HepG2 (cell line): ENCODE measurements around the gene DNALI1. TPM values are rescaled to one million over a fixed set of nuclear protein-coding genes. Genes with fewer than 3 reads are reported as not detected.

Source experiments
- ASH2L ChIP-seq: fragments of 300-600, 200-600 bp; sonication (generic); IDR thresholded peaks from 2 replicates; pipeline ENCODE4 v1.7.0; 2017; ENCODE audit warnings: low read depth, mild to moderate bottlenecking, moderate library complexity, mixed read lengths, low read length; ENCODE audit not compliant: insufficient read length
- ATAD3A ChIP-seq: sonication (generic); formaldehyde crosslinking; IDR thresholded peaks from 2 replicates; pipeline ENCODE4 v1.4.0; 2020; ENCODE audit warnings: missing genetic modification reagents
- FOSL1 ChIP-seq: sonication (generic); formaldehyde crosslinking; IDR thresholded peaks from 2 replicates; pipeline ENCODE4 v1.9.0; 2021; ENCODE audit warnings: missing genetic modification reagents, borderline replicate concordance
- HNRNPUL1 ChIP-seq: fragments of 200-400 bp; formaldehyde crosslinking; IDR thresholded peaks from 2 replicates; pipeline ENCODE4 v1.6.1; 2017; ENCODE audit warnings: low read depth, mild to moderate bottlenecking, low read length, moderate library complexity
- IKZF4 ChIP-seq: sonication (generic); formaldehyde crosslinking; IDR thresholded peaks from 2 replicates; pipeline ENCODE4 v1.5.1; 2020; ENCODE audit warnings: borderline replicate concordance, mild to moderate bottlenecking, low read depth, missing genetic modification reagents; ENCODE audit errors: not compliant biosample characterization
- KDM2A ChIP-seq: sonication (generic); formaldehyde crosslinking; IDR thresholded peaks from 2 replicates; pipeline ENCODE4 v1.4.0; 2020; ENCODE audit warnings: low read depth, missing genetic modification reagents, borderline replicate concordance
- KDM4B ChIP-seq: sonication (generic); formaldehyde crosslinking; IDR thresholded peaks from 2 replicates; pipeline ENCODE4 v1.4.0; 2020; ENCODE audit warnings: missing genetic modification reagents
- KLF16 ChIP-seq, 2 experiments: sonication (generic) in 1 of 2; formaldehyde crosslinking in 1 of 2; IDR thresholded peaks; 2 replicates each; pipeline versions ENCODE4 v1.6.1 to v1.8.0; 2016 to 2023; ENCODE audit warnings: missing genetic modification reagents in 2 of 2, missing compliant biosample characterization in 1 of 2
- NR2F1 ChIP-seq, 2 experiments: fragments of 450-650 bp in 1 of 2; formaldehyde crosslinking in 1 of 2; IDR thresholded peaks; 2 replicates each; pipeline versions ENCODE4 v1.5.0 to v1.6.1; 2016 to 2020; ENCODE audit warnings: mild to moderate bottlenecking in 1 of 2, missing compliant biosample characterization in 1 of 2, missing genetic modification reagents in 1 of 2, moderate library complexity in 1 of 2
- SKI ChIP-seq: fragments of 450-650 bp; IDR thresholded peaks from one replicate; pipeline ENCODE4 v1.6.1; 2018; ENCODE audit warnings: mild to moderate bottlenecking; ENCODE audit not compliant: partially characterized antibody
- SMAD9 ChIP-seq: sonication (generic); formaldehyde crosslinking; IDR thresholded peaks from 2 replicates; pipeline ENCODE4 v1.5.1; 2020; ENCODE audit warnings: mild to moderate bottlenecking, missing genetic modification reagents
- SMARCC2 ChIP-seq: fragments of 450-650 bp; IDR thresholded peaks from 2 replicates; pipeline ENCODE4 v1.6.1; 2017; ENCODE audit warnings: antibody characterized with exemption, mild to moderate bottlenecking
- SRF ChIP-seq: IDR thresholded peaks from 2 replicates; pipeline ENCODE4 v1.6.1; 2011; ENCODE audit warnings: mild to moderate bottlenecking, low read depth, low read length, moderate library complexity
- STAG1 ChIP-seq: sonication (generic); formaldehyde crosslinking; IDR thresholded peaks from 2 replicates; pipeline ENCODE4 v1.4.0; 2020; ENCODE audit warnings: missing genetic modification reagents
- TBX3 ChIP-seq: fragments of 450-650 bp; IDR thresholded peaks from 2 replicates; pipeline ENCODE4 v1.6.1; 2017; ENCODE audit warnings: antibody characterized with exemption, mild to moderate bottlenecking, inconsistent platforms, borderline replicate concordance
- YEATS4 ChIP-seq: sonication (generic); formaldehyde crosslinking; IDR thresholded peaks from 2 replicates; pipeline ENCODE4 v1.4.0; 2020; ENCODE audit warnings: missing genetic modification reagents, borderline replicate concordance
- ZNF136 ChIP-seq: sonication (generic); formaldehyde crosslinking; IDR thresholded peaks from 2 replicates; pipeline ENCODE4 v1.8.1; 2022; ENCODE audit warnings: low read depth, mild to moderate bottlenecking, moderate library complexity, missing genetic modification reagents
- ZNF234 ChIP-seq: sonication (generic); formaldehyde crosslinking; conservative IDR thresholded peaks from 2 replicates; pipeline ENCODE4 v1.5.1; 2020; ENCODE audit warnings: mild to moderate bottlenecking, missing genetic modification reagents
- ZNF577 ChIP-seq: sonication (generic); formaldehyde crosslinking; IDR thresholded peaks from 2 replicates; pipeline ENCODE4 v1.4.0; 2020; ENCODE audit warnings: mild to moderate bottlenecking, low read depth, missing genetic modification reagents, borderline replicate concordance
- polyA plus RNA-seq, 8 experiments: library from polyadenylated mRNA; depleted of rRNA in 3 of 8; stranded (reverse) in 7 of 8; unstranded in 1 of 8; fragments of >200 nt; fragmentation: Illumina TruSeq in 4 of 8; extraction: Trizol in 4 of 8; gene quantifications; 2 replicates each; pipeline versions ENCODE4 v1.2.1 to v1.2.3, GENCODE V29; 2011 to 2016; ENCODE audit warnings: low read depth in 4 of 8, missing spikeins in 1 of 8, mixed read lengths in 1 of 8; ENCODE audit not compliant: insufficient read depth in 1 of 8
- total RNA-seq, 5 experiments: library from RNA; depleted of rRNA; stranded (reverse); fragments of >200 nt; fragmentation: Illumina TruSeq; extraction: Trizol; gene quantifications; 2 replicates each; pipeline ENCODE4 v1.2.3, GENCODE V29; 2016; ENCODE audit warnings: low read depth in 1 of 5
- TF ChIP-seq, protein P1 (sequence below): sonication (generic); formaldehyde crosslinking; IDR thresholded peaks from 2 replicates; pipeline ENCODE4 v1.8.1; 2022; ENCODE audit warnings: mild to moderate bottlenecking, missing genetic modification reagents
- TF ChIP-seq, protein P2 (sequence below): sonication (generic); formaldehyde crosslinking; conservative IDR thresholded peaks from 2 replicates; pipeline ENCODE4 v1.4.0; 2020; ENCODE audit warnings: mild to moderate bottlenecking, missing genetic modification reagents, moderate library complexity
- TF ChIP-seq, protein P3 (sequence below): IDR thresholded peaks from 2 replicates; pipeline ENCODE4 v1.6.1; 2016
- TF ChIP-seq, protein P4 (sequence below): IDR thresholded peaks from 2 replicates; pipeline ENCODE4 v1.6.1; 2016

DNALI1 gene
- total and polyA plus RNA-seq, 2 of the 13 experiments (the other 11 are each of a cell fraction or from before 2014, with no cell fraction given), result 0.42 to 0.70 TPM

DNA sequence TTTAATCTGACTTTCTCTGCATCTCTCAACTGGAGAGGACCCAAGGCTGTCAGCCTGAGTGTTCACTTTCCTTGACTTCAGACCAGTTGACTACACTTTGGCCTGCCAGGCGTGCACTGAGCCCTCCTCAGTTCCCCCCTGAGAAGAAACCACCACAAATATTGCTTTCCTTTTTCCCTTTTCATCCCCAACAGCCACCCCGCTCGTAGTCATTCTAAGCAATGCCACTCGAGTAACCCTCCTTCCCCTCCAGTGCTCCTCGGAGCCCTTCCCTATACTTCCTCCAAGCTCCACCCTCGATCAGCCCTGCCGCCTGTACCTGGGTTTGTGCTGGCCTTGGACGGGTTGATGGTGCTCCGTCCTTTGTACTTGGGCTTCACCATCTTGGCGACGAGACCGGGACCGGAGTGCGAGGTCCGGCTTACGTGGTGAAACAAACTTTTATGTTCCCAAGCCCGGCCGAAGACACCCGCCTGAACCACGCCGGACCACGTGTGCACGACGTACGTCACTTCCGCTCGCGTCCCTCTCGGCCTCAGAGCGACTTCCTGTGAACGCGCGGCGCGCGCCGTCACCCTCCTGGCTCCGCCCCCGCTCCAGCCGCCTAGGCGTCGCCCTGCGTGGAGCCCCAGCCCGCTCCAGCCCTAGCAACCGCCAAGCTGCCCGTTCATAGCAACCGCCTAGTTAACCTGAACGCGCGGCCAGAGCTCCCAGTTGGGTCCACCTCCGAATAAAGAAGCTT lies 38.9 kb downstream of the DNALI1 start, which contains the start of gene GNL2 (continued):
- no peak for TF ChIP-seq IKZF4 (CRISPR knock-in tag)
- TF ChIP-seq SRF, result no peak
- TF ChIP-seq ASH2L, result peak; percentile 83
- no peak for TF ChIP-seq FOSL1
- TF ChIP-seq NR2F1 (CRISPR knock-in tag; IDR thresholded peaks at IDR 0.05), result no peak
- peak; percentile 76; the same call in 1 of the 2 replicates for TF ChIP-seq KDM2A (CRISPR knock-in tag)
- TF ChIP-seq SMARCC2, result no peak
- TF ChIP-seq STAG1 (CRISPR knock-in tag), result no peak
- no peak for TF ChIP-seq SMAD9 (CRISPR knock-in tag)
- TF ChIP-seq HNRNPUL1, result no peak
- TF ChIP-seq KDM4B (CRISPR knock-in tag), result no peak
- TF ChIP-seq TBX3, result peak; percentile 17; the same call in 1 of the 2 replicates
- no peak for TF ChIP-seq ZNF577 (CRISPR knock-in tag)
- peak; percentile 96 for TF ChIP-seq SKI
- TF ChIP-seq, protein P1, sequence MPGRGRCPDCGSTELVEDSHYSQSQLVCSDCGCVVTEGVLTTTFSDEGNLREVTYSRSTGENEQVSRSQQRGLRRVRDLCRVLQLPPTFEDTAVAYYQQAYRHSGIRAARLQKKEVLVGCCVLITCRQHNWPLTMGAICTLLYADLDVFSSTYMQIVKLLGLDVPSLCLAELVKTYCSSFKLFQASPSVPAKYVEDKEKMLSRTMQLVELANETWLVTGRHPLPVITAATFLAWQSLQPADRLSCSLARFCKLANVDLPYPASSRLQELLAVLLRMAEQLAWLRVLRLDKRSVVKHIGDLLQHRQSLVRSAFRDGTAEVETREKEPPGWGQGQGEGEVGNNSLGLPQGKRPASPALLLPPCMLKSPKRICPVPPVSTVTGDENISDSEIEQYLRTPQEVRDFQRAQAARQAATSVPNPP (CRISPR knock-in tag), result no peak
- TF ChIP-seq, protein P2, sequence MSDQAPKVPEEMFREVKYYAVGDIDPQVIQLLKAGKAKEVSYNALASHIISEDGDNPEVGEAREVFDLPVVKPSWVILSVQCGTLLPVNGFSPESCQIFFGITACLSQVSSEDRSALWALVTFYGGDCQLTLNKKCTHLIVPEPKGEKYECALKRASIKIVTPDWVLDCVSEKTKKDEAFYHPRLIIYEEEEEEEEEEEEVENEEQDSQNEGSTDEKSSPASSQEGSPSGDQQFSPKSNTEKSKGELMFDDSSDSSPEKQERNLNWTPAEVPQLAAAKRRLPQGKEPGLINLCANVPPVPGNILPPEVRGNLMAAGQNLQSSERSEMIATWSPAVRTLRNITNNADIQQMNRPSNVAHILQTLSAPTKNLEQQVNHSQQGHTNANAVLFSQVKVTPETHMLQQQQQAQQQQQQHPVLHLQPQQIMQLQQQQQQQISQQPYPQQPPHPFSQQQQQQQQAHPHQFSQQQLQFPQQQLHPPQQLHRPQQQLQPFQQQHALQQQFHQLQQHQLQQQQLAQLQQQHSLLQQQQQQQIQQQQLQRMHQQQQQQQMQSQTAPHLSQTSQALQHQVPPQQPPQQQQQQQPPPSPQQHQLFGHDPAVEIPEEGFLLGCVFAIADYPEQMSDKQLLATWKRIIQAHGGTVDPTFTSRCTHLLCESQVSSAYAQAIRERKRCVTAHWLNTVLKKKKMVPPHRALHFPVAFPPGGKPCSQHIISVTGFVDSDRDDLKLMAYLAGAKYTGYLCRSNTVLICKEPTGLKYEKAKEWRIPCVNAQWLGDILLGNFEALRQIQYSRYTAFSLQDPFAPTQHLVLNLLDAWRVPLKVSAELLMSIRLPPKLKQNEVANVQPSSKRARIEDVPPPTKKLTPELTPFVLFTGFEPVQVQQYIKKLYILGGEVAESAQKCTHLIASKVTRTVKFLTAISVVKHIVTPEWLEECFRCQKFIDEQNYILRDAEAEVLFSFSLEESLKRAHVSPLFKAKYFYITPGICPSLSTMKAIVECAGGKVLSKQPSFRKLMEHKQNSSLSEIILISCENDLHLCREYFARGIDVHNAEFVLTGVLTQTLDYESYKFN (CRISPR knock-in tag), result peak; percentile 41; the same call in 1 of the 2 replicates
- no peak for TF ChIP-seq ATAD3A (CRISPR knock-in tag)
- TF ChIP-seq KLF16 (CRISPR knock-in tag; IDR thresholded peaks at IDR 0.05), result no peak; a peak in 1 of 4 replicates
- TF ChIP-seq, protein P3, sequence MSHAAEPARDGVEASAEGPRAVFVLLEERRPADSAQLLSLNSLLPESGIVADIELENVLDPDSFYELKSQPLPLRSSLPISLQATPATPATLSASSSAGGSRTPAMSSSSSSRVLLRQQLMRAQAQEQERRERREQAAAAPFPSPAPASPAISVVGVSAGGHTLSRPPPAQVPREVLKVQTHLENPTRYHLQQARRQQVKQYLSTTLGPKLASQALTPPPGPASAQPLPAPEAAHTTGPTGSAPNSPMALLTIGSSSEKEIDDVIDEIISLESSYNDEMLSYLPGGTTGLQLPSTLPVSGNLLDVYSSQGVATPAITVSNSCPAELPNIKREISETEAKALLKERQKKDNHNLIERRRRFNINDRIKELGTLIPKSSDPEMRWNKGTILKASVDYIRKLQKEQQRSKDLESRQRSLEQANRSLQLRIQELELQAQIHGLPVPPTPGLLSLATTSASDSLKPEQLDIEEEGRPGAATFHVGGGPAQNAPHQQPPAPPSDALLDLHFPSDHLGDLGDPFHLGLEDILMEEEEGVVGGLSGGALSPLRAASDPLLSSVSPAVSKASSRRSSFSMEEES (CRISPR knock-in tag), result 0 out of 2 replicates have a peak, but pooled peaks have one; percentile 21
- TF ChIP-seq, protein P4, sequence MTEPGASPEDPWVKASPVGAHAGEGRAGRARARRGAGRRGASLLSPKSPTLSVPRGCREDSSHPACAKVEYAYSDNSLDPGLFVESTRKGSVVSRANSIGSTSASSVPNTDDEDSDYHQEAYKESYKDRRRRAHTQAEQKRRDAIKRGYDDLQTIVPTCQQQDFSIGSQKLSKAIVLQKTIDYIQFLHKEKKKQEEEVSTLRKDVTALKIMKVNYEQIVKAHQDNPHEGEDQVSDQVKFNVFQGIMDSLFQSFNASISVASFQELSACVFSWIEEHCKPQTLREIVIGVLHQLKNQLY, result no peak
- TF ChIP-seq YEATS4 (CRISPR knock-in tag), result peak; percentile 98
- TF ChIP-seq ZNF234, result no peak
- TF ChIP-seq ZNF136 (CRISPR knock-in tag), result no peak
